ENCODE results near the gene C21orf91. TPM values are rescaled to one million over a fixed set of nuclear protein-coding genes. Genes with fewer than 3 reads are reported as not detected.
A peak's percentile ranks its signal among the peaks of the same experiment; 100 is the strongest.

The C21orf91 gene
- polyA plus RNA-seq, 1 donor from 2014 or later, result 18.2 TPM

DNA sequence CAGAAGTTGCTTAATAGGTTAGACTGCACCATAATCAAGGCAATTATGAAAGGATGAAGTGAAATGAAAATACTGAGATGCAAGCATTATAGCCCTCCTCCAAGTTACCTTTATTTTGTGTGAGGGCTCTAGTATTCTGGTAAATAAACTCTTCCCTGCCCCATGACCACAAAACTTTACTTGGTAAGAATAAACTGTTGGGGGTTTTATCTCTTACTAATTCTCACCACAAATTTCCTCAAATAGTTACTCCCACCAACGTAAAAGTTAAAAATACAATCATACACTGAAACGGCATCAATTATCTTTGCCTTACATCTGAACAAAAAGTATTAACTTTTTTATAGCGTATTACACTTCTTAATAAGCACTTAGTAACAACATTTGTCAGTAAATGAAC is 29.5 kb downstream of the C21orf91 start:
- Mint-ChIP-seq H3K4me1 (peaks cover 37 to 44% (median 40%) of the 10 kb centered on the region in 3 donors), H3K9me3 (peaks cover 0 to 5% (median 0%) of the 10 kb centered on the region in 3 donors), H3K36me3 (peaks cover 5% of the 10 kb centered on the region), H3K27me3 (no peaks in the 10 kb centered on the region), H3K4me3 (peak overlapping the region in 2 of 4 donors; percentile 51 to 65), H3K27ac (peak overlapping the region in 1 of 3 donors; percentile 31)

DNA sequence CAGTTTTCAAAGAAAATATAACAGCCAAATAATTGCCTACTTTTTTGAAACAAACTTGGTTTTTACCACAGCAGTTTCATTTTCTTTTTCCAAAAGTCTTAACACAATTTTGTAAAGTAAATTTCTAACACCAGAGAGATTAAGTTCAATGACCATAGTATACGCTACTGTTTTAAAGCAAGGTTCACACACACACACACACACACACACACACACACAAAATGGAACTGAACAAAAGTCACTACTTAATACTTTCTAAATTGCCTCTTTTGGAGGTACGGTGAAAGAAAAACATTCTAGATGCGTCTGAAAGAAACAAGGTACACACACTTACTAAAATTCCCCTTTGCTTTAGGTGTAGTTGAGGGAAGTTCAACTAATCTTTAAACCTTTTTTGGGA is 30.1 kb downstream of the C21orf91 start:
- H3K36me3 Mint-ChIP-seq, result peaks cover 5% of the 10 kb centered on the region
- peaks cover 37 to 49% (median 44%) of the 10 kb centered on the region in 3 donors for H3K4me1 Mint-ChIP-seq
- no peak overlapping the region for H3K27ac Mint-ChIP-seq
- H3K4me3 Mint-ChIP-seq, result peak overlapping the region in 3 of 4 donors; percentile 38 to 67 (median 59)
- H3K27me3 Mint-ChIP-seq, result no peaks in the 10 kb centered on the region
- H3K9me3 Mint-ChIP-seq, result peaks cover 0 to 5% (median 0%) of the 10 kb centered on the region in 3 donors

- Mint-ChIP-seq H3K4me1 (peaks cover 44 to 59% (median 47%) of the 10 kb centered on the region in 3 donors), H3K4me3 (no peak overlapping the region), H3K27ac (peak overlapping the region in 2 of 3 donors; percentile 6 to 24), H3K27me3 (no peaks in the 10 kb centered on the region), H3K36me3 (peaks cover 5% of the 10 kb centered on the region), H3K9me3 (peaks cover 0 to 5% (median 0%) of the 10 kb centered on the region in 3 donors)
Observed at GRCh38 chr21:17786851-17787181, 32.3 kb downstream of the C21orf91 start.

DNA sequence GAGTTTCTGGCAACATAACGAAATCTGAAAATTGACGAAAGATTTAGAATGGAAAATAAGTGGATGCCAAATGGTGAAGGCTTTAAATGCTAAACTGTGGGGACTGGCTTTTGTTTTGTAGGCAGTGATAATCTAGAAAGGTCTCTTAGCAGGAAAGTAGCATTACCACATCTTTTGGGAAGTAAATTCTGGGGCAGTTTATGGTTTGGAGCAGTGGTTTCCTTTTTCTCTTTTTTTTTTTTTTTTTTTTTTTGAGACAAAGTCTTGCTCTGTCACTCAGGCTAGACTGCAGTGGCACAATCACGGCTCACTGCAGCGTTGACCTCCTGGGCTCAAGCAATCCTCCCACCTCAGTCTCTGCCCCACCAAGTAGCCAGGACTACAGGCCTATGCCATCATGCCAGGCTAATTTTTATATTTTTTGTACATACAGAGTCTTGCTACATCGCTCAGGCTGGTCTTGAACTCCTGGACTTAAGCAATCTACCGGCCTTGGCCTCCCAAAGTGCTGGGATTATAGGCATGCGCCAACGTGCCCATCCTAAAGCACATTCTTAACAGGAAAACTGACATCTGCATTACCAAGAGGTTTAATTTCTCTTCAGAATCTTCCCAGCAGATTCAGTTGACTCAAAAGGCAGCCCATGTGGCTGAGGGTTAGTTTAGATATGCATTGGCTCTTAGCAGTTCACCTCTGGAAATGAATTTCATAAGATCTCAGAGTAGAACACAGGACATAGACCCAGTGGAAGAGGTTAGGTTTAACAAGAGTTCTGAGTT is 32.9 kb downstream of the C21orf91 start:
- Mint-ChIP-seq H3K27me3 (no peaks in the 10 kb centered on the region), H3K4me3 (peak overlapping the region in 1 of 4 donors; percentile 42), H3K9me3 (peaks cover 0 to 5% (median 0%) of the 10 kb centered on the region in 3 donors), H3K36me3 (peaks cover 5% of the 10 kb centered on the region), H3K27ac (peak overlapping the region in 1 of 3 donors; percentile 63), H3K4me1 (peaks cover 48 to 63% (median 51%) of the 10 kb centered on the region in 3 donors)

- Mint-ChIP-seq H3K9me3 (peaks cover 0 to 5% (median 0%) of the 10 kb centered on the region in 3 donors), H3K27ac (peak overlapping the region in 2 of 3 donors; percentile 1 to 96), H3K4me3 (peak overlapping the region in 2 of 4 donors; percentile 82 to 92), H3K27me3 (no peaks in the 10 kb centered on the region), H3K4me1 (peaks cover 54 to 66% (median 60%) of the 10 kb centered on the region in 3 donors), H3K36me3 (peaks cover 5% of the 10 kb centered on the region)
Observed at GRCh38 chr21:17785403-17785788, 33.8 kb downstream of the C21orf91 start.

GRCh38 chr21:17784604-17785402 is 34.4 kb downstream of the C21orf91 start:
- Mint-ChIP-seq H3K4me1 (peaks cover 59 to 72% (median 59%) of the 10 kb centered on the region in 3 donors), H3K27me3 (no peaks in the 10 kb centered on the region), H3K9me3 (peaks cover 0 to 5% (median 0%) of the 10 kb centered on the region in 3 donors), H3K27ac (peak overlapping the region; percentile 28 to 96 (median 93)), H3K36me3 (peaks cover 5% of the 10 kb centered on the region), H3K4me3 (peak overlapping the region; percentile 82 to 93 (median 88))

DNA sequence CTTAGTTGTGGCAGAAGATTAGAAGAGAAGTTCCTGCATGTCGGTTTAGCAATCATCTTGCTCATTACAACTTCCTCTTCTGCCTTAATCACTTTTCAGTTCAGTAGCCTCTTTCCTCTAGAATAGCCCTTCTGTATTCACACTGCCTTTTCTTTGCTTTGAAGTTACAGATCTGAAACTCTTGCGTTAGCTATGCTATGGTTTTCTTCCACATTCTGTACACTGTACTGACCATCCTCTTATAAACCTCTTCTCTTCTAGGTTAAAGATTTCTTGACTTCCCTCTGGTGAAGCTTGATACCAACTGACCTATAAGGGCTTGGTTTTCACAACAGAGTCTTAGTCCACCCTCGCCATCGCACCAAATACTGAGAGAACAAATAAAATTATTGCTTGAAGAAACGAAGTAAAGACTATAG is 35.0 kb downstream of the C21orf91 start:
- peak overlapping the region; percentile 28 to 96 (median 93) for H3K27ac Mint-ChIP-seq
- no peaks in the 10 kb centered on the region for H3K27me3 Mint-ChIP-seq
- peaks cover 0 to 5% (median 0%) of the 10 kb centered on the region in 3 donors for H3K9me3 Mint-ChIP-seq
- peak overlapping the region; percentile 82 to 93 (median 88) for H3K4me3 Mint-ChIP-seq
- peaks cover 5% of the 10 kb centered on the region for H3K36me3 Mint-ChIP-seq
- peaks cover 55 to 72% (median 60%) of the 10 kb centered on the region in 3 donors for H3K4me1 Mint-ChIP-seq

DNA sequence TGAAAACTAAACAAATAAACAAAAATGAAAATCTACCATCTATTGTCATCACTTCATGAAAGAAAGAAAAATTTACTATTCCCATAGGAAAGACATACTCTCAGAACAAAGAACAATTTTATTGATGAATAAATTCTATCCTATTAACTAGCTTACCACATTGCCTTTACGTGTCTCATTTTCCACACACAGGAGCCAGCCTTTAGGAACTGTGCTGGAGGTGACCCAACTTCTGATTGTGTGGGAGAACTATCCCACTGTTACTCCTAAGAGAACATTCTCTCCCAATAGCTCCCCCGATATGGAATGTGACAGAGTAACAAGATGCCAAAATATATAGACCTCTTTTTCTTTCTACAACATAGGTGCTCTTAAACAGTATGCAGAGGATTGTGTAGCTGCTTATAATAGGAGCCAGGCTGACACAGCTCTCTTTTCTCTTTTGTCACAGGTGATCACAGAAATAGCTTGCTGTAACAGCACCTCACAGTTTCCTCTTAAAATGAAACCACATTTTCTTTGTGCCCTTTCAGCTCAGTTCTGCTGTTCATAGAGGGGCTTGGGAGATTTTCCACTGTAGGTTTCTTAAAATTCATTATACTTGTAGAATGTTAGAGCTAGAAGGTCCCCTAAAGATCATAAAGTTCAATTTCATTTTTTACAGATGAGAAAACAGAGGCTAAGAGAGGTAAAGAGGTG is 35.5 kb downstream of the C21orf91 start:
- H3K27ac Mint-ChIP-seq, result peak overlapping the region; percentile 28 to 96 (median 93)
- peak overlapping the region; percentile 82 to 93 (median 88) for H3K4me3 Mint-ChIP-seq
- H3K4me1 Mint-ChIP-seq, result peaks cover 55 to 68% (median 56%) of the 10 kb centered on the region in 3 donors
- H3K27me3 Mint-ChIP-seq, result no peaks in the 10 kb centered on the region
- peaks cover 5% of the 10 kb centered on the region for H3K36me3 Mint-ChIP-seq
- H3K9me3 Mint-ChIP-seq, result peaks cover 0 to 5% (median 0%) of the 10 kb centered on the region in 3 donors

DNA sequence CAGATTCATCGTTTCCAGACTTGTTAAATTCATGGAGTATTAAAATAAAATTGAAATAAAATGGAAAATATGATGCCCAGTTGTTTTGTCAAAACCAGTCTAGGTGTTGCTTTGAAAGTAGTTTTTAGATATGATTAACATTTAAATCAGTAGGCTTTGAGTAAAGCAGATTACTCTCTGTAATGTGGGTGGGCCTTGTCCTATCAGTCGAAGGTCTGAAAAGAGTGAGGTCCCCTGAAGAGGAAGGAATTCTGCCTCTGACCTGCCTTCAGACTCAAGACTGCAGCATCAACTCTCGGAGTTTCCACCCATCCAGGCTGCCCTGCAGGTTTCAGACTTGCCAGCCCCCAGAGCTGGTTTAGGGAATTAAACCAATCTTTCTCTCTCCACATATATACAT is 36.2 kb downstream of the C21orf91 start:
- Mint-ChIP-seq H3K27me3 (no peaks in the 10 kb centered on the region), H3K9me3 (peaks cover 0 to 5% (median 0%) of the 10 kb centered on the region in 3 donors), H3K36me3 (peaks cover 4% of the 10 kb centered on the region), H3K4me3 (peak overlapping the region in 1 of 4 donors; percentile 92), H3K4me1 (peaks cover 54 to 67% (median 55%) of the 10 kb centered on the region in 3 donors), H3K27ac (peak overlapping the region in 1 of 3 donors; percentile 96)

DNA sequence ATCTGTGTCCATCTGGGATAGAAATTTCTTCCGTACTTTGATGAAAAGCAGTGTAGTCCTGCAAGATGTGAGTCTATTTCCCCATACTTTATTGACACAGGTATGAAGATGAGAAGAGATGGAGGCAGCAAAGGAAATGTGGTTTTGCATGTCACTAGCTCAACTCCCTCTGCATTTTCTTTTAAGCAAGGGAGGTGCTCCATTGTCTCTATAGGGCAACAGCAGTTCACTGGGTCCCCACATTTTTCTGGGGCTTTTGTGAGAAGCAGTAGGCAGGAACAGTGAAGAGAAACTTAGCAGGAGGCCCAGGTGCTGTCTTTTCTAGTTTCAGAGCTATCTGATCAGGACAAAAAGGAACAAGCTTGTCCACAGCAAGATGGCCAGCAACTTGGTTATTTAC is 37.1 kb downstream of the C21orf91 start:
- H3K36me3 Mint-ChIP-seq, result peaks cover 1% of the 10 kb centered on the region
- H3K9me3 Mint-ChIP-seq, result peaks cover 0 to 5% (median 0%) of the 10 kb centered on the region in 3 donors
- H3K27me3 Mint-ChIP-seq, result no peaks in the 10 kb centered on the region
- H3K4me1 Mint-ChIP-seq, result peaks cover 50 to 70% (median 54%) of the 10 kb centered on the region in 3 donors
- peak overlapping the region in 2 of 3 donors; percentile 0 to 60 for H3K27ac Mint-ChIP-seq
- peak overlapping the region; percentile 35 to 81 (median 52) for H3K4me3 Mint-ChIP-seq

DNA sequence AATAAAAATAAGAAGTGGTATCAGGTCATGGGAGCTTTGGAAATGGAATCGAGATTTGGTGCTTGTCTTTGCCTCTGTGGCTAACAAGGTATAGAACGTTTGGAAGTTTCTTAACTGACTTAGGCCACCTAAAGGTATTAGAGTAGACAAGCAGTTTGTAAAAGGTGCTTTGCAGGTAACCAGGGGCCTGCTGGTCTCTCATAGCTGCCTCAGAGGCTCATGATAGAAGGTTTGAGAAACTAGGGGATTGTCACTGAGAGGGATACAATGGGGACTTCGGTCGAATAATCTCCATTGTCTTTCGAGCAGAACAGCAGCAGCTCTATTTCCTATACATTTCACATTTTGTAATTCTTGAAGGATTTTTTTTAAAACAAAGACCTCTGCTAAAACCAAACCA is 37.6 kb downstream of the C21orf91 start:
- H3K4me3 Mint-ChIP-seq, result peak overlapping the region in 2 of 4 donors; percentile 63 to 85
- H3K36me3 Mint-ChIP-seq, result no peaks in the 10 kb centered on the region
- H3K4me1 Mint-ChIP-seq, result peaks cover 51 to 71% (median 56%) of the 10 kb centered on the region in 3 donors
- H3K9me3 Mint-ChIP-seq, result peaks cover 0 to 5% (median 0%) of the 10 kb centered on the region in 3 donors
- H3K27me3 Mint-ChIP-seq, result no peaks in the 10 kb centered on the region
- peak overlapping the region in 1 of 3 donors; percentile 27 for H3K27ac Mint-ChIP-seq

DNA sequence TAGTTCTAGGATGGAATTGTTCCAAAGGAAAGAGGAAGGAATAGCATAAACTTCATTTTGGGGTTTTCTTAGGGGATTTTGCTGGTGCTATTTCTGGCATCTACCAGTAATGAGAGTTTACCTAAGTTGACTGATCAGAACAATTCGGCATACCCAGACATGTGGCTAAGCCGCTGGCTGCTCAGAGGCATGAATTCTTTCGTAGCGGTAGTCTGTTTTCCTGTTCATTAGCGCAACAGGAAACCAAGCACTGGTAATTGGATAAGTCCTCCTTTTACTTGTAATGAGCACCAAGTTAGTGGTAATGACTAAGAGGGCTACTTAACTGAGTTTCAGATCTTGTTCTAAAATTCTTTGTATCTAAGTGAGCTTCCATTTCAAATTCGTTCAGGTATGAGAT is 38.6 kb downstream of the C21orf91 start:
- Mint-ChIP-seq H3K36me3 (no peaks in the 10 kb centered on the region), H3K9me3 (peaks cover 0 to under 1% (median 0%) of the 10 kb centered on the region in 3 donors), H3K4me3 (peak overlapping the region in 3 of 4 donors; percentile 10 to 85 (median 34)), H3K27ac (peak overlapping the region; percentile 27 to 84 (median 71)), H3K27me3 (no peaks in the 10 kb centered on the region), H3K4me1 (peaks cover 56 to 76% (median 61%) of the 10 kb centered on the region in 3 donors)

- no peaks in the 10 kb centered on the region for H3K36me3 Mint-ChIP-seq
- no peaks in the 10 kb centered on the region for H3K9me3 Mint-ChIP-seq
- peaks cover 51 to 75% (median 58%) of the 10 kb centered on the region in 3 donors for H3K4me1 Mint-ChIP-seq
- peak overlapping the region in 1 of 4 donors; percentile 49 for H3K4me3 Mint-ChIP-seq
- H3K27me3 Mint-ChIP-seq, result no peaks in the 10 kb centered on the region
- peak overlapping the region in 2 of 3 donors; percentile 71 to 84 for H3K27ac Mint-ChIP-seq
Observed at GRCh38 chr21:17779980-17780379, 39.2 kb downstream of the C21orf91 start.

- peak overlapping the region in 1 of 3 donors; percentile 71 for H3K27ac Mint-ChIP-seq
- peaks cover 0 to under 1% (median 0%) of the 10 kb centered on the region in 3 donors for H3K9me3 Mint-ChIP-seq
- H3K4me3 Mint-ChIP-seq, result no peak overlapping the region
- H3K27me3 Mint-ChIP-seq, result no peaks in the 10 kb centered on the region
- H3K36me3 Mint-ChIP-seq, result no peaks in the 10 kb centered on the region
- peaks cover 46 to 70% (median 53%) of the 10 kb centered on the region in 3 donors for H3K4me1 Mint-ChIP-seq
Observed at GRCh38 chr21:17779496-17779895, 39.7 kb downstream of the C21orf91 start.

All from IgD-negative memory B cell (primary cell).